Mononuclear cell (primary cell): ENCODE measurements around the gene LRIG1. TPM values are rescaled to one million over a fixed set of nuclear protein-coding genes. Genes with fewer than 3 reads are reported as not detected.
"Not testable (repeated sequence)": the region's sequence is repeated elsewhere in the genome, so short reads cannot be mapped to it uniquely, and the experiment has no call there.

Experiments used
- H3K27me3 ChIP-seq: 2 replicates; pipeline ENCODE4 v1.6.0; 2011; ENCODE audit warnings: low read length, control low read depth; ENCODE audit not compliant: insufficient read depth
- H3K4me1 ChIP-seq: 2 replicates; pipeline ENCODE4 v1.5.1; 2011; ENCODE audit warnings: mild to moderate bottlenecking, low read length, control low read depth; ENCODE audit not compliant: insufficient read depth
- H3K4me3 ChIP-seq: 2 replicates; pipeline ENCODE4 v1.5.1; 2011; ENCODE audit warnings: mild to moderate bottlenecking, low read length, moderate library complexity
- H3K9me3 ChIP-seq: 2 replicates; pipeline ENCODE4 v1.5.1; 2011; ENCODE audit warnings: low read depth, mild to moderate bottlenecking, control low read depth, low read length
- total RNA-seq: library from RNA; depleted of rRNA; stranded (reverse); fragments of >200 nt; gene quantifications from one replicate; pipeline ENCODE4 v1.2.3, GENCODE V29; 2012

Gene LRIG1
- total RNA-seq, 1 donor = 21.4 TPM

- no peak overlapping the region for H3K4me3 ChIP-seq
- H3K4me1 ChIP-seq = no peaks in the 10 kb centered on the region
- no peaks in the 10 kb centered on the region for H3K9me3 ChIP-seq
Observed at GRCh38 chr3:66423791-66424190, 77.0 kb downstream of the LRIG1 start.

DNA sequence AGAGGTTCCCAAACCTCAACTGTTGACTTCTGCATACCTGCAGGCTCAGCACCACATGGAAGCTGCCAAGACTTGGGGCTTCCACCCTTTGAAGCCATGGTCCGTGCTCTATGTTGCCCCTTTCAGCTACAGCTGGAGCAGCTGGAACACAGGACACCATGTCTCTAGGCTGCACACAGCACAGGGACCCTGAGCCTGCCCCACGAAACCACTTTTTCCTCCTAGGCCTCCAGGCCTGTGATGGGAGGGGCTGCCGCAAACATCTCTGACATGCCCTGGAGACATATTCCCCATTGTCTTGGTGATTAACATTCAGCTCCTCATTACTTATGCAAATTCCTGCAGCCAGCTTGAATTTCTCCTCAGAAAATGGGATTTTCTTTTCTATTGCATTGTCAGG lies 78.9 kb downstream of the LRIG1 start:
- H3K9me3 ChIP-seq, H3K27me3 ChIP-seq, H3K4me3 ChIP-seq, H3K4me1 ChIP-seq: not testable (repeated sequence)

More at GRCh38 chr3:66423791-66424190, 77.0 kb downstream of the LRIG1 start:
- no peaks in the 10 kb centered on the region for H3K27me3 ChIP-seq

DNA sequence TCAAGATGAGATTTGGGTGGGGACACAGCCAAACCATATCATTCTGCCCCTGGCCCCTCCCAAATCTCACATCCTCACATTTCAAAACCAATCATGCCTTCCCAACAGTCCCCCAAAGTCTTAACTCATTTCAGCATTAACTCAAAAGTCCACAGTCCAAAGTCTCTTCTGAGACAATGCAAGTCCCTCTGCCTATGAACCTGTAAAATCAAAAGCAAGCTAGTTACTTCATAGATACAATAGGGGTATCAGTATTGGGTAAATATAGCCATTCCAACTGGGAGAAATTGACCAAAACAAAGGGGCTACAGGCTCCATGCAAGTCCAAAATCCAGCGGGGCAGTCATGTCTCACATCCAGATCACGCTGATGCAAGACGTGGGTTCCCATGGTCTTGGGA lies 79.7 kb downstream of the LRIG1 start:
- H3K4me3 ChIP-seq, H3K27me3 ChIP-seq, H3K4me1 ChIP-seq, H3K9me3 ChIP-seq: not testable (repeated sequence)

GRCh38 chr3:66419036-66419435 lies 81.8 kb downstream of the LRIG1 start:
- H3K9me3 ChIP-seq = no peaks in the 10 kb centered on the region
- H3K4me1 ChIP-seq = no peaks in the 10 kb centered on the region
- H3K27me3 ChIP-seq = no peaks in the 10 kb centered on the region
- H3K4me3 ChIP-seq = no peak overlapping the region

GRCh38 chr3:66418475-66418931 lies 82.3 kb downstream of the LRIG1 start:
- no peaks in the 10 kb centered on the region for H3K4me1 ChIP-seq
- H3K9me3 ChIP-seq = no peaks in the 10 kb centered on the region
- no peaks in the 10 kb centered on the region for H3K27me3 ChIP-seq
- no peak overlapping the region for H3K4me3 ChIP-seq

DNA sequence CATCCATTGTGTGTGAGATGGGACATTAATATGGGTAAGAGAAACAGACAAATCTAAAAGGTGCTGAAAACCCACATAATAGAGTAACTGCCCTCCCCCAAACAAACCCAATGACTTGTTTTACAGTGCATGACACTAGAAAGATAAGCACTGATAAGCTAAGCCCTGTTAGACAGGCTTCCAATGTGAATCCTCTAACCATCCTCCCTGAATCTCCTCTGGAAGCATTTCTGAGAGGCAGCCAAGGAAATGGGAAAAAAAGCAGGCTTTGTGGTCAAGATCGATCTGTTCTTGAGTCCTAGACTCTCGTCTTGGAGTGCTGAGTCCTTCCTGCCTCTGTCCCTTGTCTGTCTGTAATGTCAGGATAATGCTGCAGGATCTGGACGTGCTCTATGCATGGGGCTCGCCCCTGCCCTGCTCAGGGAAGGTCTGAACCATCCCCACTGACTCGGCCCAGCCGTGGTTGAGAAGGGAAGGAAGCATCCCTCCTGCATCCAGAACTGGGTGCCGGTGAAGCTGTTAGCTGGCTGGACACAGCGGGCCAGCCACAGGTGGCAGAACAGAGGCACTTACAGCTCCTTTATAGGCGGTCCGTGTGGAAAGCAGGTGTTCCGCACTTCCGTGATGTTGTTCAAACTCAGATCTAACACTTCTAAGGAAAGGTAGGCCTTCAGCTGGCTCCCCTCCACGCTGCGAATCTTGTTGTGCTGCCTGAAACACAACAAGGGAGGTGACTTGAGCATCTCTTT lies 84.1 kb downstream of the LRIG1 start:
- H3K27me3 ChIP-seq = no peaks in the 10 kb centered on the region
- H3K4me3 ChIP-seq = no peak overlapping the region
- H3K9me3 ChIP-seq = no peaks in the 10 kb centered on the region
- H3K4me1 ChIP-seq = no peaks in the 10 kb centered on the region

DNA sequence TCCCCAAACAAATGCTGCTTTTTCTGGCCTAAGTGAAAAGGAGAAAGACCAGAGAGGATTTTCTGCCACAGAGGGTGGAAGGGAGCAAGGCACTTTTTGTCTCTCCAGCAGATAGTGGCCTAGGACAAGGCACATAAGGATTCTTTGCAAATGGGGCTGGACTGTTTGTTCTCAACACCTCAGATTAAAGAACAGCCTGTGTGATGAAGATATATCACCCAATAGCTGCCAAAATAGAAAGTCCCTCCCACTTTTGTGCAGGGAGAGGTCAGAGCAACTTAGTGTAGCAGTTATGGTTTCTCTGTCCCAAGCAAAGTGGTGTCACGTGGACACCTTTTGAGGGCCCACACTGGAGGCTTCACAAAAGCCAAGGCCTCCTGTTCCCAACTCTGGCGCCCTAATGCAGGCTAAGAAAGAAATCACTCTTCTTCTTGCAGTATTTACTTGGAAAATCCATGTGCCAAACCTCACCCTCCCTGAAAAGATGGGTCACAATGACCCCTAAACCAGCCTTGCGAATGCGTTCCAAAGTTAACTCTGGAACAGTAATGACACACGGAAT lies 84.9 kb downstream of the LRIG1 start:
- no peaks in the 10 kb centered on the region for H3K27me3 ChIP-seq
- H3K4me1 ChIP-seq = no peaks in the 10 kb centered on the region
- no peaks in the 10 kb centered on the region for H3K9me3 ChIP-seq
- H3K4me3 ChIP-seq = no peak overlapping the region

GRCh38 chr3:66414846-66415245 lies 86.0 kb downstream of the LRIG1 start:
- H3K27me3 ChIP-seq = no peaks in the 10 kb centered on the region
- no peak overlapping the region for H3K4me3 ChIP-seq
- no peaks in the 10 kb centered on the region for H3K4me1 ChIP-seq
- H3K9me3 ChIP-seq = no peaks in the 10 kb centered on the region

GRCh38 chr3:66413151-66413751 lies 87.6 kb downstream of the LRIG1 start:
- no peaks in the 10 kb centered on the region for H3K27me3 ChIP-seq
- no peak overlapping the region for H3K4me3 ChIP-seq
- H3K9me3 ChIP-seq = no peaks in the 10 kb centered on the region
- H3K4me1 ChIP-seq = no peaks in the 10 kb centered on the region

- no peaks in the 10 kb centered on the region for H3K9me3 ChIP-seq
- H3K4me3 ChIP-seq = no peak overlapping the region
- H3K27me3 ChIP-seq = no peaks in the 10 kb centered on the region
- H3K4me1 ChIP-seq = no peaks in the 10 kb centered on the region
Observed at GRCh38 chr3:66411961-66412887, 88.6 kb downstream of the LRIG1 start.

DNA sequence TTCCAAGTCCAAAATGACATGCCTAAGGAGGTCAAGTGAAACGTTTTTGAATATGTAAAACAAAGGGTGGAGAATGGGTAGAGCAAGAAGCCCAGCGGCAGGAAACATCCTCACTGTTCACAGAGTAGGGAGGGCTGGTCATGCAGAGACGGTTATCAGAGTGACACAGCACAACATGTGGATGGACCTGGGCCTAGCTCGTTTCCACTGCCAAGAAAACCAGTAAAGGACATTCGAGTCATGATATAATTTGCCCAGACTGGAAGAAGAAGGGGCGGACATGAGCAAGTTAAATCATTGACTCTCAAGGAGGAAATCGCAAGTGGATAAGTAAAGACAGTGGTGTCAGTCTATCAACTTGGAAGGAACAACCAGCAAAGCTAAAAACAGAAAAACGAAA lies 89.3 kb downstream of the LRIG1 start:
- Histone ChIP-seq H3K4me3 (no peak overlapping the region), H3K9me3 (no peaks in the 10 kb centered on the region), H3K4me1 (no peaks in the 10 kb centered on the region), H3K27me3 (no peaks in the 10 kb centered on the region)

GRCh38 chr3:66410976-66411375 lies 89.8 kb downstream of the LRIG1 start:
- Histone ChIP-seq H3K4me3 (no peak overlapping the region), H3K27me3 (no peaks in the 10 kb centered on the region), H3K9me3 (no peaks in the 10 kb centered on the region), H3K4me1 (no peaks in the 10 kb centered on the region)

GRCh38 chr3:66409771-66410754 lies 90.8 kb downstream of the LRIG1 start:
- no peaks in the 10 kb centered on the region for H3K4me1 ChIP-seq
- H3K4me3 ChIP-seq = no peak overlapping the region
- H3K27me3 ChIP-seq = no peaks in the 10 kb centered on the region
- no peaks in the 10 kb centered on the region for H3K9me3 ChIP-seq

DNA sequence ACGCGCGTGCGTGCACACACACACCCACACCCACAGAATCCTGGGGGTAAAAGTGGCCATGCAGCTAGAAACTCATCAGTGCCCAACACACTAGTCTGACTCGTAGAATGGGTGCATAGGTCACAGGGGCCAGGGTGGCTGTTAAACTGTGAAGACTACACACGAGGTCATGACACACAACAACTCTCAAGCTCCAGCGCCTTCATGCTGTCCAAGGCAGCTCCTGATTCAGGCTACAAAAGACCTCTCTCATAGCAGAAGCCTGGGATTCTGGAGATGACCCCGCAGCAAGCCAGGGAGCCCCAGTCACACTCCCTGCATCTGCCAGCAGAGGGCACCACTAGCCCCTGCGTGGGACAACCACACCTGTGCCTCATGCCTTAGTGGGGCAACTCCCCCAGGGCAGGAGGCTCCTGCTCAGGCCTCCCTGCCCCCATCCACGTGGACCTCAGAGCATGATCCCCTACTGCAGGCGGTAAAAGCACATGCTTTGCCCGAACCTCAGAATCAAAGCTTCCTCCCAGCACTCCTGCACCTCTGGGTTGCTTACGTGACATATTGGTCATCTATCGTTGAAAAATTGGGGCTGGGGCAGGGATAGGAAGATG lies 93.1 kb downstream of the LRIG1 start:
- Histone ChIP-seq H3K9me3 (no peaks in the 10 kb centered on the region), H3K4me1 (no peaks in the 10 kb centered on the region), H3K4me3 (no peak overlapping the region), H3K27me3 (no peaks in the 10 kb centered on the region)
